ENCODE measurements around the gene TMEM39A.
A peak's percentile ranks its signal among the peaks of the same experiment; 100 is the strongest.

Gene TMEM39A

DNA sequence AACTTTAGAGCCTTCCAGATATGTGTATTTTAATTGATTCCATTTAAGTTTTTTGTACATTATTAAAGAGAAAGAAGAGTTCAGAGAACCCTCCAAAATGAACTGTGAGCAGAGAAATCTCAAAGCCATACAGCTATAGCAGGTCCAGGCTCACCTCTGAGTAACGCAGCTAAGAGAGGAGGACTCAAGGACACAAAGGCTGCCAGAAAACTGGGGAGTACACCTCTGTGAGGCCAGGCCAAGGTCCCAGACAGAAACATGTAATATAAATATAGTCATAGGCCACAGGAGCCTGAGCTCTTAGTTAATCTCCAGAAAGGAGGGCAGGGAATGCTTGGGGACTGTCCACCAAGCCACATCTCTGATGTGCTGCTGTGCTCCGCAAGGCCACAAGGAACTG lies 66.5 kb downstream of the TMEM39A start:
- DNase-seq, result no peak

DNA sequence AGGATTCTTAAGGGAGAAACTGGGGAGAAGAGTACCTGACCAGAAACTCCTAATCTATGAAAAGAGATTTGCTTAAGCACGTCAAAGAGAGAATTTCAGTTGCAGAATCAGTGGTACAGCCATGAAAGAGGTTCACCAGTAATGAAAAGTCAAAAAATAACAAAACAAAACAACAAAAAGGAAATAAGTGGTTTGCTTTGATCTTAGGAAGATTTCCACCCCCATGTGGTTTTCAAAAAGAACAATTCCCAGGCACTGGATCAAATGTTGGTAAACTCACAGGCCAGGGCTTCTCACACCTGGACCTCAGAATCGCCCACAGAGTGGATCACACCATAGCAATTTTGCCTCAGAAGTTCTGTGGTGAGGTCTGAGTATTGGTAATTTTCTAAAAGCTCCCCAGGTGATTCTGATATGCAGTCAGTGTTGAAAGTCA lies 67.5 kb downstream of the TMEM39A start:
- no peak for DNase-seq

DNA sequence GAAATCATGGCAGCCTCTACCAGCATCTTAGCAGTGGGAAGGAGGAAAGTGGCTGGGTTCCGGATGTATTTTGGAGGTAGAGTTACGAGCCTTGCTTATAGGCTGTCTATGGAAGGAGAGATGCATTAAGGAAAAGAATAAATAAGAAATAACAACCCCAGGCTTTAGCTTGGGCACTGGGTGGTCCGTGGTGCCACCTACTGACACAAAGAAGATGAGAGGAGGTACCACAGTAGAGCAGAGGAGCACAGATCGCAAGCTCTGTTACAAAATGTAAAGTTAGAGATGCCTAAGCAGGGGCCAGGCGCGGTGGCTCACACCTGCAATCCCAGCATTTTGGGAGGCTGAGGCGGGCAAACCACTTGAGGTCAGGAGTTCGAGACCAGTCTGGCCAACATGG lies 74.8 kb downstream of the TMEM39A start:
- peak; percentile 6 for DNase-seq

DNA sequence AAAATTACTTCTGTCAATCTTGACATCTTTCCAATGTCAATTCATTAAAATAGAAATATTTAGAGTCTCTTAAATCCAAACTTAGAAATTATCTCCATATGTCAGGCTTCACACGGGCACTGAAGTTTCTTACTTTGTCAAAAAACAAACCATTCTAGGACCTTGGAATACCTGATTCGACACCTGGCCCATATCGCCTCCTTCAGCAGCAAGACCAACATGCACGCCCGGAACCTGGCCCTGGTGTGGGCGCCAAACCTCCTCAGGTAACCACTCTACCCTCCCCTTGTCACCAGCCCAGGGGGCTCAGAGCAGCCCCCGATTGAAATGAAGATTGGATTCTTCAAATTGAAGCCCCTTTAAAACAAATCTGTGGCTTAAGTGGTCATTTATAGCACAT lies 81.3 kb downstream of the TMEM39A start:
- DNase-seq, result no peak

DNA sequence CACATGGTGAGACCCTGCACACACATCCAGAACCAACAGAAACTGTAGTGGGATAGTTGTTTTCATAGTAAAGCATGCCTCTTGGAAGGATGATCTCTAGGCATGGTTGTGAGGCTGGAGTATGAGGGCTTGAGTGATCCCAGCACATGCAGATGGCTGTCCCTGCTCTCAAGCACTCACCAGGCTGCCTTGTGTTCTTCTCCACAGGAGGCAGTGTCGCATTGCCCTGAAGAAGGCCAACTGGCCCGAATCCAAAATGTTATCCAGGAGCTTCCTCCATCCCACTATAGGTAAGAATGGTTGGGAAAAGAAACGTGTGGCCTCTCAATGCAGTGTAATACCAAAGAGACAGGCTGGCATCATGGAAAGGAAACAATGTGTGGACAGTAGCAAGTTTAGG lies 82.7 kb downstream of the TMEM39A start:
- DNase-seq, result peak; percentile 52
